Measurements from ENCODE around the gene CDC14B. TPM values are rescaled to one million over a fixed set of nuclear protein-coding genes. Genes with fewer than 3 reads are reported as not detected.

CDC14B gene
- total RNA-seq, 1 experiment from 2014 or later = 57.1 TPM

- CTCF ChIA-PET = no interaction called here
- TF ChIP-seq MYBL2 (CRISPR knock-in tag; IDR thresholded peaks at IDR 0.05) (no peak), ATF3 (CRISPR knock-in tag; conservative IDR thresholded peaks at IDR 0.05) (no peak), GABPB1 (CRISPR knock-in tag; IDR thresholded peaks at IDR 0.05) (no peak), FOXP4 (CRISPR knock-in tag; IDR thresholded peaks at IDR 0.05) (no peak), NR1H2 (CRISPR knock-in tag; IDR thresholded peaks at IDR 0.05) (no peak), JAZF1 (CRISPR knock-in tag; IDR thresholded peaks at IDR 0.05) (no peak), MAX (CRISPR knock-in tag; IDR thresholded peaks at IDR 0.05) (no peak), GRHL2 (CRISPR knock-in tag; IDR thresholded peaks at IDR 0.05; ENCODE audit: insufficient replicate concordance, severe bottlenecking) (no peak), EMX1 (CRISPR knock-in tag; IDR thresholded peaks at IDR 0.05) (no peak), SMAD3 (CRISPR knock-in tag; IDR thresholded peaks at IDR 0.05; ENCODE audit: borderline replicate concordance) (no peak), ZNF138 (CRISPR knock-in tag; conservative IDR thresholded peaks at IDR 0.05) (no peak), IRF1 (CRISPR knock-in tag; IDR thresholded peaks at IDR 0.05) (no peak), ERG (CRISPR knock-in tag; IDR thresholded peaks at IDR 0.05) (no peak)
- no peak for ATAC-seq
- H3K4me1 Mint-ChIP-seq = no peaks in the 10 kb centered on the region
- DNase-seq (ENCODE audit: low spot score) = no peak
- no peaks in the 10 kb centered on the region for H3K27me3 Mint-ChIP-seq (ENCODE audit: low read depth)
- no peak overlapping the region for H3K4me3 Mint-ChIP-seq
- H3K27ac Mint-ChIP-seq = no peak overlapping the region
- peaks cover 24% of the 10 kb centered on the region for H3K36me3 Mint-ChIP-seq
- no peaks in the 10 kb centered on the region for H3K9me3 Mint-ChIP-seq
- POLR2A ChIA-PET = no interaction called here
These were observed 135.1 kb downstream of the CDC14B start for GRCh38 chr9:96484521-96484931.

- no peak for DNase-seq (ENCODE audit: low spot score)
- Mint-ChIP-seq H3K27ac (no peak overlapping the region), H3K9me3 (no peaks in the 10 kb centered on the region), H3K36me3 (peaks cover 21% of the 10 kb centered on the region), H3K27me3 (ENCODE audit: low read depth) (no peaks in the 10 kb centered on the region), H3K4me1 (no peaks in the 10 kb centered on the region), H3K4me3 (no peak overlapping the region)
- ATAC-seq = no peak
- POLR2A ChIA-PET = no interaction called here
- TF ChIP-seq E2F4 (CRISPR knock-in tag; IDR thresholded peaks at IDR 0.05; ENCODE audit: borderline replicate concordance, low read depth) = no peak
- TF ChIP-seq ATF6 (CRISPR knock-in tag; IDR thresholded peaks at IDR 0.05) = no peak
- no peak for TF ChIP-seq KAT7 (CRISPR knock-in tag; IDR thresholded peaks at IDR 0.05; ENCODE audit: borderline replicate concordance)
- no peak for TF ChIP-seq GABPB1 (CRISPR knock-in tag; IDR thresholded peaks at IDR 0.05)
- TF ChIP-seq ZNF317 (CRISPR knock-in tag; IDR thresholded peaks at IDR 0.05; ENCODE audit: borderline replicate concordance, low read depth) = no peak
- TF ChIP-seq ZNF671 (CRISPR knock-in tag; IDR thresholded peaks at IDR 0.05) = no peak
- CTCF ChIA-PET = interaction anchor here (1.2 kb wide), 1 partner anchor 42 kb away, joined by 4 read pairs; no protein-coding TSS in a partner anchor
These were observed 135.8 kb downstream of the CDC14B start for GRCh38 chr9:96483733-96484390.
